ENCODE data around the gene TPSAB1. TPM values are rescaled to one million over a fixed set of nuclear protein-coding genes. Genes with fewer than 3 reads are reported as not detected.

Gene TPSAB1
- total RNA-seq, 1 donor from 2014 or later, result not detected

DNA sequence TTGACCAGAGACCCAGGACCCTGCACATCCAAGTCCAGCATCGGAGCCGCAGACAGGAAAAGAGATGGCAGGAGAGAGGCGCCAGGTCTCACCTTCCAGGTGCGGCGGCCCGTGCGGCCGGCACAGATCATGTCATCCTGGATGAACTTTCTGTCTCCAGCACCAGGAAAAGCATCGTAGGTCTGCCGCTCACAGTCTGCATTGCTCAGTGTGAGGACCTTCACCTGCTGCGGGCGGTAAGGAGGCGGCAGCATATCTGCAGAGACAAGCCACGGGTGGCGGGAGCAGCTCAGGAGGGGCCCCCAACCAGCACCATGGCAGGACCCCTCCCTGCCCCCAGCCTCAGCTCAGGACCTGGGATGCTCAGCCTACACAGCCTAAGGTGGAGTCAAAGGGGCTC lies 33.3 kb downstream of the TPSAB1 start:
- TF ChIP-seq EZH2 (IDR thresholded peaks at IDR 0.05; ENCODE audit: insufficient read depth, low read length), result no peak
- TF ChIP-seq, protein P1, sequence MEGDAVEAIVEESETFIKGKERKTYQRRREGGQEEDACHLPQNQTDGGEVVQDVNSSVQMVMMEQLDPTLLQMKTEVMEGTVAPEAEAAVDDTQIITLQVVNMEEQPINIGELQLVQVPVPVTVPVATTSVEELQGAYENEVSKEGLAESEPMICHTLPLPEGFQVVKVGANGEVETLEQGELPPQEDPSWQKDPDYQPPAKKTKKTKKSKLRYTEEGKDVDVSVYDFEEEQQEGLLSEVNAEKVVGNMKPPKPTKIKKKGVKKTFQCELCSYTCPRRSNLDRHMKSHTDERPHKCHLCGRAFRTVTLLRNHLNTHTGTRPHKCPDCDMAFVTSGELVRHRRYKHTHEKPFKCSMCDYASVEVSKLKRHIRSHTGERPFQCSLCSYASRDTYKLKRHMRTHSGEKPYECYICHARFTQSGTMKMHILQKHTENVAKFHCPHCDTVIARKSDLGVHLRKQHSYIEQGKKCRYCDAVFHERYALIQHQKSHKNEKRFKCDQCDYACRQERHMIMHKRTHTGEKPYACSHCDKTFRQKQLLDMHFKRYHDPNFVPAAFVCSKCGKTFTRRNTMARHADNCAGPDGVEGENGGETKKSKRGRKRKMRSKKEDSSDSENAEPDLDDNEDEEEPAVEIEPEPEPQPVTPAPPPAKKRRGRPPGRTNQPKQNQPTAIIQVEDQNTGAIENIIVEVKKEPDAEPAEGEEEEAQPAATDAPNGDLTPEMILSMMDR (IDR thresholded peaks at IDR 0.05; ENCODE audit: insufficient read depth, low read depth, low read length), result no peak
- Mint-ChIP-seq H3K9me3 (ENCODE audit: unreplicated experiment) (peaks cover 3% of the 10 kb centered on the region), H3K36me3 (ENCODE audit: low read depth, unreplicated experiment) (peaks cover 3% of the 10 kb centered on the region), H3K27me3 (ENCODE audit: low read depth, unreplicated experiment) (peaks cover 34% of the 10 kb centered on the region), H3K27ac (ENCODE audit: unreplicated experiment) (no peak overlapping the region), H3K4me3 (ENCODE audit: unreplicated experiment) (no peak overlapping the region), H3K4me1 (ENCODE audit: low read depth, unreplicated experiment) (no peaks in the 10 kb centered on the region)
- no peak overlapping the region for H3K27ac ChIP-seq (ENCODE audit: low read depth, low read length)
- no peaks in the 10 kb centered on the region for H4K20me1 ChIP-seq (ENCODE audit: insufficient read depth, low read length)
- no peak for DNase-seq (ENCODE audit: low read depth)
- H3K4me2 ChIP-seq (ENCODE audit: low read length), result no peak overlapping the region
- H3K4me3 ChIP-seq (ENCODE audit: insufficient read depth, low read depth, low read length), result no peak overlapping the region
- peaks cover 7% of the 10 kb centered on the region for H3K27me3 ChIP-seq (ENCODE audit: insufficient read depth, low read length)
- H3K9me3 ChIP-seq (ENCODE audit: insufficient read depth, low read depth, low read length), result no peaks in the 10 kb centered on the region
- H2AFZ ChIP-seq (ENCODE audit: low read depth, low read length), result no peak overlapping the region
- no peaks in the 10 kb centered on the region for H3K4me1 ChIP-seq (ENCODE audit: insufficient read depth, low read length)
- no peak for FAIRE-seq
- no peaks in the 10 kb centered on the region for H3K36me3 ChIP-seq (ENCODE audit: insufficient read depth, low read length)
- H3K9ac ChIP-seq (ENCODE audit: low read length), result no peak overlapping the region
- H3K79me2 ChIP-seq (ENCODE audit: insufficient read depth, low read length), result no peaks in the 10 kb centered on the region

- Mint-ChIP-seq H3K27ac (ENCODE audit: unreplicated experiment) (no peak overlapping the region), H3K9me3 (ENCODE audit: unreplicated experiment) (peaks cover 3% of the 10 kb centered on the region), H3K36me3 (ENCODE audit: low read depth, unreplicated experiment) (peaks cover 3% of the 10 kb centered on the region), H3K4me3 (ENCODE audit: unreplicated experiment) (no peak overlapping the region), H3K4me1 (ENCODE audit: low read depth, unreplicated experiment) (no peaks in the 10 kb centered on the region), H3K27me3 (ENCODE audit: low read depth, unreplicated experiment) (peaks cover 32% of the 10 kb centered on the region)
- Histone ChIP-seq H3K4me3 (ENCODE audit: insufficient read depth, low read depth, low read length) (no peak overlapping the region), H3K27me3 (ENCODE audit: insufficient read depth, low read length) (peaks cover 12% of the 10 kb centered on the region), H3K9me3 (ENCODE audit: insufficient read depth, low read depth, low read length) (no peaks in the 10 kb centered on the region), H3K9ac (ENCODE audit: low read length) (no peak overlapping the region), H4K20me1 (ENCODE audit: insufficient read depth, low read length) (no peaks in the 10 kb centered on the region), H2AFZ (ENCODE audit: low read depth, low read length) (no peak overlapping the region), H3K27ac (ENCODE audit: low read depth, low read length) (no peak overlapping the region), H3K4me1 (ENCODE audit: insufficient read depth, low read length) (no peaks in the 10 kb centered on the region), H3K36me3 (ENCODE audit: insufficient read depth, low read length) (no peaks in the 10 kb centered on the region), H3K79me2 (ENCODE audit: insufficient read depth, low read length) (no peaks in the 10 kb centered on the region), H3K4me2 (ENCODE audit: low read length) (no peak overlapping the region)
- FAIRE-seq (no peak), DNase-seq (ENCODE audit: low read depth) (no peak)
- TF ChIP-seq, protein P1 (IDR thresholded peaks at IDR 0.05; ENCODE audit: insufficient read depth, low read depth, low read length), result no peak
- no peak for TF ChIP-seq EZH2 (IDR thresholded peaks at IDR 0.05; ENCODE audit: insufficient read depth, low read length)
Measured at GRCh38 chr16:1274767-1275166, 34.3 kb downstream of the TPSAB1 start.

DNA sequence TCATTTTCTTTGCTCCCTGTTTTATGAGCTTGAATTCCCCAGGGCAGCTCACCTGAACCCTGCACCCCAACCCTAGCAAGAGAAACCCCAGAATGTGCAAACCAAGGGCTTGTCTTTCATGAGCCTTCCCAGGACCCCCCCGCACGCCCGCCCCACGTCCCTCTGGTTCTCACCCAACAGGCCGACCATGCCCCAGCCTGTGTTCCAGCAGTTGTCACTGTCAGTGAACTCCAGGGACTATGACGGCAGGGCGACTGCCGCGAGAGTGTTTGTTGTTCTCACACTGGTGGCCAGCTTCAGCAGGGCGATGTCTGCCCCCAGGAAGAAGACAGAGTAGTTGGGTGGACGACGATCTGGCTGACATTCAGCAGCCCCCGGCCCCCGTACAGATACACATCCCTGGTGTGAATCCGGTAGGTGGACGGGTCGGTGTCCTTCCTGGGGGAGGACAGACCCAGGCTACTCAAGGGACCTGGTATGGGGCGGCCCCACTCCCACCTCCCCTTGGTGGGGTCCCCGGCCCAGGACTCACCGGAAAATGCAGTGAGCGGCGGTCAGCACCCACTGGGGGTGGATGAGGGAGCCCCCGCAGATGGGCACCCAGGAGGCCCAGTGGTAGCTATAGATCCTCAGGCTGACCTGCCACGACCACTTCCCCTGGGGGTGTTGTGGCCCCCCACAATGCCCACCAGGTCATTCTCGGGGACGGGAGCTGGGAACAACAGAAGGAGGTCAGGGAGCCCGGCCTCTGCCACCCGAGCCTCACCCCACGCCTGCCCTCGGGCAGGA lies 35.5 kb downstream of the TPSAB1 start:
- H3K36me3 ChIP-seq (ENCODE audit: insufficient read depth, low read length), result no peaks in the 10 kb centered on the region
- H3K9me3 ChIP-seq (ENCODE audit: insufficient read depth, low read depth, low read length), result no peaks in the 10 kb centered on the region
- no peak overlapping the region for H3K27ac Mint-ChIP-seq (ENCODE audit: unreplicated experiment)
- DNase-seq (ENCODE audit: low read depth), result no peak
- H3K27ac ChIP-seq (ENCODE audit: low read depth, low read length), result no peak overlapping the region
- H3K4me1 Mint-ChIP-seq (ENCODE audit: low read depth, unreplicated experiment), result no peaks in the 10 kb centered on the region
- no peaks in the 10 kb centered on the region for H4K20me1 ChIP-seq (ENCODE audit: insufficient read depth, low read length)
- H3K4me3 Mint-ChIP-seq (ENCODE audit: unreplicated experiment), result no peak overlapping the region
- H3K4me3 ChIP-seq (ENCODE audit: insufficient read depth, low read depth, low read length), result no peak overlapping the region
- H3K27me3 ChIP-seq (ENCODE audit: insufficient read depth, low read length), result peaks cover 9% of the 10 kb centered on the region
- TF ChIP-seq, protein P1 (IDR thresholded peaks at IDR 0.05; ENCODE audit: insufficient read depth, low read depth, low read length), result no peak
- TF ChIP-seq EZH2 (IDR thresholded peaks at IDR 0.05; ENCODE audit: insufficient read depth, low read length), result no peak
- H3K9me3 Mint-ChIP-seq (ENCODE audit: unreplicated experiment), result peaks cover 3% of the 10 kb centered on the region
- no peak overlapping the region for H3K9ac ChIP-seq (ENCODE audit: low read length)
- H3K79me2 ChIP-seq (ENCODE audit: insufficient read depth, low read length), result no peaks in the 10 kb centered on the region
- H2AFZ ChIP-seq (ENCODE audit: low read depth, low read length), result no peak overlapping the region
- no peaks in the 10 kb centered on the region for H3K4me1 ChIP-seq (ENCODE audit: insufficient read depth, low read length)
- no peak overlapping the region for H3K4me2 ChIP-seq (ENCODE audit: low read length)
- peaks cover 3% of the 10 kb centered on the region for H3K36me3 Mint-ChIP-seq (ENCODE audit: low read depth, unreplicated experiment)
- peaks cover 31% of the 10 kb centered on the region for H3K27me3 Mint-ChIP-seq (ENCODE audit: low read depth, unreplicated experiment)
- FAIRE-seq, result no peak
